ENCODE data around the gene WTAP. TPM values are rescaled to one million over a fixed set of nuclear protein-coding genes. Genes with fewer than 3 reads are reported as not detected.
A peak's percentile ranks its signal among the peaks of the same experiment; 100 is the strongest.
"Not testable (repeated sequence)": the region's sequence is repeated elsewhere in the genome, so short reads cannot be mapped to it uniquely, and the experiment has no call there.

WTAP gene
- total and polyA plus RNA-seq, 2 of the 4 experiments (the other 2 are of a cell fraction), result 30.2 to 92.3 TPM

GRCh38 chr6:159701413-159701999 lies 25.8 kb upstream of the WTAP start (continued):
- TF ChIP-seq USF2 (IDR thresholded peaks at IDR 0.05; ENCODE audit: low read depth, low read length) (no peak), NFE2L2 (IDR thresholded peaks at IDR 0.05; ENCODE audit: low read depth, low read length) (peak; percentile 23; the same call in 1 of the 2 replicates), RFX5 (IDR thresholded peaks at IDR 0.05; ENCODE audit: low read depth, low read length) (no peak)

DNA sequence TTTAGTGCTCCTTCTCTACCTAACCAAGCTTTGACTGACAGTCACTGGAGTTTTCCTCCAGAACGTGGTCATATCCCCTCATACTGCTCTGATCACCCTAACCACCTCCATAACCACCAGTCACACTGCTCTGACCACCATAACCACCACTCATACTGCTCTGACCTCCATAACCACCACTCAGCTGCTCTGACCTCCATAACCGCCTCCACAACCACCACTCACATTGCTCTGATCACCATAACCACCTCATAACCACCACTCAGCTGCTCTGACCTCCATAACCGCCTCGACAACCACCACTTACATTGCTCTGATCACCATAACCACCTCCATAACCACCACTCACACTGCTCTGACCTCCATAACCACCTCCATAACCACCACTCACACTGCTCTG lies 16.7 kb upstream of the WTAP start:
- H3K36me3 ChIP-seq (ENCODE audit: control insufficient read depth, insufficient read depth, low read length); intact Hi-C loops (cut with micrococcal nuclease); H2AK9ac ChIP-seq (replicated peaks; ENCODE audit: low read depth, low read length, poor library complexity); H2BK20ac ChIP-seq (ENCODE audit: low read depth, low read length); H4K20me1 ChIP-seq (ENCODE audit: insufficient read depth, low read length); H3K18ac ChIP-seq (ENCODE audit: low read depth, low read length); H4K91ac ChIP-seq (ENCODE audit: insufficient read depth, low read depth, low read length); H3K56ac ChIP-seq (ENCODE audit: extremely low read depth, insufficient read depth, low read length); H3K4me3 ChIP-seq (ENCODE audit: insufficient read depth, low read depth, low read length); H3K9me1 ChIP-seq (ENCODE audit: insufficient read depth, low read length); H3K27me3 ChIP-seq (ENCODE audit: control insufficient read depth, insufficient read depth, low read length); dilution Hi-C loops (cut with HindIII; ENCODE audit: low sequenced_read_pairs, unreplicated experiment); CTCF ChIA-PET; H2AFZ ChIP-seq (replicated peaks; ENCODE audit: low read length, poor library complexity); POLR2A ChIA-PET (ENCODE audit: unreplicated experiment); ATAC-seq (ENCODE audit: low read depth); H4K8ac ChIP-seq (ENCODE audit: low read depth in 2 of 2, low read length in 2 of 2); H2BK5ac ChIP-seq (ENCODE audit: low read depth, low read length, poor library complexity, severe bottlenecking); H3K4me1 ChIP-seq (ENCODE audit: control insufficient read depth, insufficient read depth, low read length); H2AK5ac ChIP-seq (ENCODE audit: low read depth, low read length); H2BK120ac ChIP-seq (ENCODE audit: low read depth, low read length); H3K4me2 ChIP-seq (ENCODE audit: low read depth, low read length); H3K4ac ChIP-seq (ENCODE audit: low read depth, low read length); H2BK15ac ChIP-seq (ENCODE audit: low read depth, low read length); H3K23ac ChIP-seq (ENCODE audit: low read depth, low read length); H3K14ac ChIP-seq (replicated peaks; ENCODE audit: low read depth, low read length); H3K27ac ChIP-seq (ENCODE audit: insufficient read depth, low read length); H3K9me3 ChIP-seq (ENCODE audit: control insufficient read depth, insufficient read depth, low read length); H3K9ac ChIP-seq (ENCODE audit: low read depth, low read length); BruUV-seq (replicated peaks); DNase-seq; H4K5ac ChIP-seq (ENCODE audit: low read depth, low read length): not testable (repeated sequence)
- H3K79me1 ChIP-seq (ENCODE audit: low read depth in 1 of 2, low read length in 2 of 2), result peaks cover 8 to 21% of the 10 kb centered on the region in 2 experiments
- WGBS, 2 experiments (ENCODE audit: extremely low coverage in 2 of 2, insufficient read length in 1 of 2), result 100% methylated on average over 2 of the region's 4 CpGs; no CpG with 5 or more reads in 1 of the 2 experiments
- in situ Hi-C loops (cut with MboI; ENCODE audit: low sequenced_read_pairs), result loop anchor here (25.0 kb wide), 1 partner anchor 1073 kb away; the partner anchor contains the start of gene DYNLT1

DNA sequence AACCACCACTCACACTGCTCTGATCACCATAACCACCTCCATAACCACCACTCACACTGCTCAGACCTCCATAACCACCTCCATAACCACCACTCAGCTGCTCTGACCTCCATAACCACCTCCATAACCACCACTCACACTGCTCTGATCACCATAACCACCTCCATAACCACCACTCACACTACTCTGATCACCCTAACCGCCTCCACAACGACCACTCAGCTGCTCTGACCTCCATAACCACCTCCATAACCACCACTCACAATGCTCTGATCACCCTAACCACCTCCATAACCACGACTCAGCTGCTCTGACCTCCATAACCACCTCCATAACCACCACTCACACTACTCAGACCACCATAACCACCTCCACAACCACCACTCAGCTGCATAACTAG lies 14.9 kb upstream of the WTAP start:
- in situ Hi-C loops (cut with MboI; ENCODE audit: low sequenced_read_pairs), result loop anchor here (25.0 kb wide), 1 partner anchor 1075 kb away; the partner anchor contains the start of gene DYNLT1
- BruUV-seq (replicated peaks), result not testable (repeated sequence)

More for the DNA sequence above, 14.9 kb upstream of the WTAP start:
- H3K9ac ChIP-seq (ENCODE audit: low read depth, low read length); H3K27me3 ChIP-seq (ENCODE audit: control insufficient read depth, insufficient read depth, low read length); intact Hi-C loops (cut with micrococcal nuclease); H3K27ac ChIP-seq (ENCODE audit: insufficient read depth, low read length); CTCF ChIA-PET; H4K8ac ChIP-seq (ENCODE audit: low read depth in 2 of 2, low read length in 2 of 2); H3K36me3 ChIP-seq (ENCODE audit: control insufficient read depth, insufficient read depth, low read length); H2BK20ac ChIP-seq (ENCODE audit: low read depth, low read length); dilution Hi-C loops (cut with HindIII; ENCODE audit: low sequenced_read_pairs, unreplicated experiment); H3K4me1 ChIP-seq (ENCODE audit: control insufficient read depth, insufficient read depth, low read length); H2BK5ac ChIP-seq (ENCODE audit: low read depth, low read length, poor library complexity, severe bottlenecking); H4K5ac ChIP-seq (ENCODE audit: low read depth, low read length); POLR2A ChIA-PET (ENCODE audit: unreplicated experiment); H3K4me2 ChIP-seq (ENCODE audit: low read depth, low read length); H3K4ac ChIP-seq (ENCODE audit: low read depth, low read length); H2AK9ac ChIP-seq (replicated peaks; ENCODE audit: low read depth, low read length, poor library complexity); H4K20me1 ChIP-seq (ENCODE audit: insufficient read depth, low read length); DNase-seq; H2BK120ac ChIP-seq (ENCODE audit: low read depth, low read length); H3K9me1 ChIP-seq (ENCODE audit: insufficient read depth, low read length); H3K9me3 ChIP-seq (ENCODE audit: control insufficient read depth, insufficient read depth, low read length); H3K18ac ChIP-seq (ENCODE audit: low read depth, low read length); H4K91ac ChIP-seq (ENCODE audit: insufficient read depth, low read depth, low read length); H3K56ac ChIP-seq (ENCODE audit: extremely low read depth, insufficient read depth, low read length); ATAC-seq (ENCODE audit: low read depth); H3K4me3 ChIP-seq (ENCODE audit: insufficient read depth, low read depth, low read length); H3K23ac ChIP-seq (ENCODE audit: low read depth, low read length); H3K14ac ChIP-seq (replicated peaks; ENCODE audit: low read depth, low read length); H2AFZ ChIP-seq (replicated peaks; ENCODE audit: low read length, poor library complexity); H2BK15ac ChIP-seq (ENCODE audit: low read depth, low read length): not testable (repeated sequence)
- Histone ChIP-seq H3K79me1 (ENCODE audit: low read depth in 1 of 2, low read length in 2 of 2) (peaks cover 13 to 34% of the 10 kb centered on the region in 2 experiments), H2AK5ac (ENCODE audit: low read depth, low read length) (peak overlapping the region; percentile 82; the same call in 1 of the 2 replicates)
- WGBS, 2 experiments (ENCODE audit: extremely low coverage in 2 of 2, insufficient read length in 1 of 2), result 86% methylated on average over 3 of the region's 3 CpGs; no CpG with 5 or more reads in 1 of the 2 experiments
